MG63 (cell line): ENCODE data around the gene MAP2K1. TPM values are rescaled to one million over a fixed set of nuclear protein-coding genes. Genes with fewer than 3 reads are reported as not detected.
A peak's percentile ranks its signal among the peaks of the same experiment; 100 is the strongest.

ENCODE experiments used
- DNase-seq: peaks from one replicate; pipeline ENCODE4 v3.0.0-alpha.2; 2020
- H3K27me3 ChIP-seq: fragments of 250-450 bp; sonication (Bioruptor Pico); 2 replicates; pipeline ENCODE4 v1.5.1; 2020; ENCODE audit warnings: mild to moderate bottlenecking, moderate library complexity
- H3K36me3 ChIP-seq: fragments of 250-450 bp; sonication (Bioruptor Pico); 2 replicates; pipeline ENCODE4 v1.5.1; 2020; ENCODE audit warnings: mild to moderate bottlenecking, moderate library complexity
- H3K4me3 ChIP-seq: fragments of 250-450 bp; sonication (Bioruptor Pico); 2 replicates; pipeline ENCODE4 v1.5.1; 2020; ENCODE audit warnings: mild to moderate bottlenecking, moderate library complexity
- H3K9me3 ChIP-seq: fragments of 250-450 bp; sonication (Bioruptor Pico); 2 replicates; pipeline ENCODE4 v1.5.1; 2020; ENCODE audit warnings: mild to moderate bottlenecking, moderate library complexity
- total RNA-seq: library from RNA; depleted of rRNA; stranded (reverse); fragments of >200 nt; shearing (Covaris generic); gene quantifications from 2 replicates; pipeline ENCODE4 v1.2.3, GENCODE V29; 2014; ENCODE audit warnings: low replicate concordance

Gene MAP2K1
- total RNA-seq, 1 experiment from 2014 or later, result 14.4 TPM

DNA sequence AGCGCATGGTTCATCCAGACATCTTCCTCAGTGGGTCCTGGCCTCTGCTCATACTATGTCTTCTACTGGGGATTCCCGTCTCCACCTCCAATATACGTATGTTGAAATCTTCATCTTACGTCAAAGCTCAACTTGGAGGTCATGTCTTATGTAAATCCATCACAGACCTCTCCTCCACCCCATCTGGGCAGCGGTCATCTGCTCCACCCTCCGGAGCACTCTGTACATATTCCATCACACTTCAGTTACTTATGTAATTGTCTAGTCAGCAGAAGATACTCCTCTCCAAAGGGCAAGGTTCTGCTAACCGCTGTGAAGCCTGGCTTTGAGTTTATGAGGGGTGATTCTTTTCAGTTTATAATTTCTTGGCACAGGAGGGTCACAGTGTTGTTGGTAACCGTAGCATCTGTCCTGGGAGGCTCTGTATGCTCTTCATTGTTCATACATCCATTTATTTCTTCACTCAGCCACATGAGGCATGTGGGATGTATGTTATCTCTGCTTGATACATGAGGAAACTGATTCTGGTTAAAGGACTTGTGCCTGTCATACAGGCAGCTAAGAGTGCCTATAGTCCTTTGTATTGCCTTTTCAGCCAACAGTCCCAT is 22.1 kb downstream of the MAP2K1 start:
- Histone ChIP-seq H3K9me3 (no peaks in the 10 kb centered on the region; the same call in 1 of the 2 replicates), H3K4me3 (no peak overlapping the region), H3K36me3 (peaks cover 3% of the 10 kb centered on the region; the same call in 1 of the 2 replicates), H3K27me3 (no peaks in the 10 kb centered on the region)
- no peak for DNase-seq

DNA sequence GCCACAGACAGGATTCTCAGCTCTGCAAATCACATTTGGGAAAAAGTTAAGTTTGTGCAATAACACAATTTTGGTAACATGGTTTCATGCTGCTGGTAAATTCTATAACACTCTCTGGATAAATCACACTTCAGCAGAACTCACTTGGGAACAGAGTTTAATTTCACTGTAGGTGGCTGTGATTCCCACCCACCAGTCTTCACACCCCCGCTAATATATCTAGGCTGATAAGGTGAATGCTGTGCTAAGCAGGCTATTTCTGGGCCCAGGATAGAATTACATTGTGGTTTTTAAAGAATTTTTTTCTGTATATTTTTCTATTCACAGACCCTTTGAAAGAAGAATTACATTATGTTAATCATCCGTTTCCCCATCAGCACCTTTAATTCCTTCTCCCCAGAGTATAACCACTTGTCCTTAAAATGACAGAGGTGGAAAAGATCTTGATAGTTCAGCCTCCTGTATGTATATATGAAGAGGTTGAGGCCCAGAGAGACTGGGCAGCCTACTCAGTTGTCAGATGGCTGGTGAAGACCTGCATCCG is 22.9 kb downstream of the MAP2K1 start:
- DNase-seq, result no peak
- H3K4me3 ChIP-seq, result no peak overlapping the region
- H3K9me3 ChIP-seq, result no peaks in the 10 kb centered on the region; the same call in 1 of the 2 replicates
- peaks cover 9% of the 10 kb centered on the region for H3K36me3 ChIP-seq
- H3K27me3 ChIP-seq, result no peaks in the 10 kb centered on the region

DNA sequence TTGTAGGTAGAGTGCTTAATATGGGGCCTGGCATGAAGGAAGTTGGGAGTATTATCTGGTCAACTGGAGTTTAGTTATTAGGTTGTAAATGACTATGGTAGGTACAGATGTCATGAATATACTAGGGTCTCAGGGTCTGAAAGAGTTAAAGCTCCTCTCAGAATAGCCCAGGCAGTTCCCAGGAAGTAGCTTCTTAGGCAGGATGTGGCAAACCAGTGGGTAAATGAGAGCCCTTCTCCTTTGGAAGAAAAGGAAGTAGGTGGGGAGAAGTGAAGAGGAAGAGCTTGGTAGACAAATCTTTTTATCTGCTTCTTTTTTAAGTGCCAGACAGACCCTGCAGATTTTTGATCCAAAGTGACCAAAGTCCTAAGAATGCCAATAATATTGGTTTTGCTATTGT is 24.5 kb downstream of the MAP2K1 start:
- no peaks in the 10 kb centered on the region; the same call in 1 of the 2 replicates for H3K9me3 ChIP-seq
- no peak for DNase-seq
- peaks cover 9% of the 10 kb centered on the region for H3K36me3 ChIP-seq
- H3K4me3 ChIP-seq, result no peak overlapping the region
- no peaks in the 10 kb centered on the region for H3K27me3 ChIP-seq

DNA sequence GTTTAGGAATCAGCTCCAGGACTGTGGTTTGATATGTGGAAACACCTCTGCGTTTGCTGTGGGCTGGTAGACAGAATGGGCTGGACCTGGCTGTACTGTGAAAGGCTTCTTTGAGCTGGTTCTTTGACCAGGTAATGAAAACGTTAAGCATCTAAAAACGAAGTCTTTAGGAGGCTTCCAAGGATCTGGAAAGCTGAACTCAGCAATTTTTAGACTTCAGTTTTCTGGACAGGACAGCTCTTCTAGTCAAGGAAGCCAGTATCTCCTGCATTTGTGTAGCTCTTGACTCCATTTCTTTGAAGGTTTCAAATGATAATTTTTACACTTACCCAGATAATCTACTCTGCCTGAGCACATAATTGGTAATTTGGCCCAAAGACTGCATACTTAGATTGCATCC is 25.5 kb downstream of the MAP2K1 start:
- Histone ChIP-seq H3K4me3 (no peak overlapping the region), H3K36me3 (peaks cover 9% of the 10 kb centered on the region), H3K9me3 (no peaks in the 10 kb centered on the region; the same call in 1 of the 2 replicates), H3K27me3 (no peaks in the 10 kb centered on the region)
- DNase-seq, result no peak

DNA sequence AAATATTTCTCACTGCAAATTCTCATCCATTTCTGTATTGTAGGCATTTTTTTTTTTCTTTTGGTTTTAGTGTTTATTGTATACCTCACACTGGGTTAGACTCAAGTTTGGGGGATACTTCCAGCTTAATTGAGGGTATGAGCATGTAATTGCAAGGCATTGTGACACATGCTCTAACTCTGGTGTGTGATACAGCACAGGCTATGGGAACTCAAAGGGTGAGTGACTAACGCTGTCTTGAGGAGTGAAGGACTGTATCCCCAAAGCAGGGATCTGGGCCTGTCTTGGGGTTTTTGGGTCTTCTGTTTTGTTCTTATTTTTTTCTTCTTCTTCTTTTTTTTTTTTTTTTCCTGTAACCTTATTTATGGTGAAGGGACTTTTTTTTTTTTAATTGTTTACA is 26.9 kb downstream of the MAP2K1 start:
- Histone ChIP-seq H3K27me3 (no peaks in the 10 kb centered on the region), H3K4me3 (no peak overlapping the region), H3K36me3 (peaks cover 9% of the 10 kb centered on the region), H3K9me3 (no peaks in the 10 kb centered on the region; the same call in 1 of the 2 replicates)
- DNase-seq, result no peak

DNA sequence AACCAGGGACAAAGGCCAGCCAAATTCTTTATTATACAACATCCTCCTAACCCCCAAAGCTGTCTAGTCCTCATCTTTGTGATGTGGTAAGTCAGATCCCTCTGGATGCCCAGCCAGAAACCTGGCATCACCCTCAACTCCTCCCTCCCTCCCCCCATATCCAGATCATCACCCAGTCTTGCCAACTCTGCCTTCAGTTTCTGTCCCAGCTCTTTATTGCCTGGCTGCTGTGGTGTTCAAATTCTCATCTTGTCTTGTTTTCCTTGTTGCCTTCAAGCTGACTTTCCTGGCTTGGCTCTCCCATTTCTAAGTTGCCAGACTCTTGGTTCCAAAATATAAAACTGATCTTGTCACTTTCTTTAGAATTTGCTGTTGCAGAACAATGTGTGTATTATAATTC is 28.6 kb downstream of the MAP2K1 start:
- Histone ChIP-seq H3K9me3 (no peaks in the 10 kb centered on the region; the same call in 1 of the 2 replicates), H3K36me3 (peaks cover 9% of the 10 kb centered on the region), H3K27me3 (no peaks in the 10 kb centered on the region), H3K4me3 (no peak overlapping the region)
- no peak for DNase-seq

DNA sequence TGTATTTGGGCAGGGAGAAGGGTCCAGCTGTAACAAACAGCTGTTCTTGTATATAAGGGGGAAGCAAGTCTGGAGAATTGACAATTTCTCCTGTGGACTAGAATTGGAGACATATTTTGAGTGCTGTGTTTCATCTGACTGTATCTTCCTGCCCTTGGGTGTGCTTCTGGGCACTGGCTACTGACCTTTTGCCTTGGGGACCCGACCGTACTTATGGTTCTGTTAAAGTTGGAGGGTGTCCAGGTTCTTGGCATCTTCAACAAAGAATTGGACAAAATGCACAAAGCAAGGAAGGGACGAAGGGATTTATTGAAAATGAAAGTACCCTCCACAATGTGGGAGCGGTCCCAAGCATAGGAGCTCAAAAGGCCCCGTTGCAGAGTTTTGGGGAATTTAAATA is 31.0 kb downstream of the MAP2K1 start:
- no peaks in the 10 kb centered on the region for H3K9me3 ChIP-seq
- H3K27me3 ChIP-seq, result no peaks in the 10 kb centered on the region
- H3K4me3 ChIP-seq, result 0 out of 2 replicates have a peak overlapping the region, but pooled peaks have one; percentile 2
- peaks cover 5% of the 10 kb centered on the region; the same call in 1 of the 2 replicates for H3K36me3 ChIP-seq
- DNase-seq, result no peak

DNA sequence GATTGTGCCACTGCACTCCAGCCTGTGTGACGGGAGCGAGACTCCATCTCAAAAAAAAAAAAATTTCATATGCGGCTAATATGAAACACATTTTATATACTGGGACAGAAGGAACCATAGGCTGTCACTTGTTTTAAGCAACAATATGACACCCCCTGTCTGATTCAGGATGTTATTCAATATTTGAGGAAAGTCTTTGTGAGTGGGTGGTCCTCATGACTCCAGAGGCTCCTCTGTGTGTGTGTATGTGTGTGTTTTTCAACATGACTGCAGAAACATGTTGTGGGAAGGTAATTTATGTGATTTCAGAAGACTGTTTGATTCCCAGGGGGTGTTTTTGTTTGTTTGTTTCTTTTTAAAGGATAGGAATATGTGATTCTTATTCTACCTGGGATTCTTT is 32.8 kb downstream of the MAP2K1 start:
- Histone ChIP-seq H3K9me3 (no peaks in the 10 kb centered on the region), H3K4me3 (no peak overlapping the region), H3K27me3 (no peaks in the 10 kb centered on the region), H3K36me3 (no peaks in the 10 kb centered on the region; the same call in 1 of the 2 replicates)
- DNase-seq, result no peak

DNA sequence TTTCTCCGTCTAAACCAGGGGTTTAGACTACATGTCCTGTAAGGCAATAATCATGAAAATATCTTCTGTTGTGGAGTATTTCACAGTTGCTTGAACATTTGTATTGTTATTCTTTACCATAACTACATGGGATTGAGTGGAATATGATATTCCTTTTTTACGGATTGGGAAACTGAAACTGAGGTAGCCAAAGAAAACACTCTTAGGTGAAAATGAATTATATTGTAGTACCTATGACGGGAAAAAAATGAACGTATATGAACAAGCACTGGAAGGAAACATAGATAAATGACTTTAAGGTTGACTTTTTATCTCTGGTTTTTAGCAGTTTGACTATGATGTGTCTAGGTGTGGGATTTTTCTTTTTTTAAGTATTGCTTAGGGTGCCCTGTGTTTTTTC is 35.6 kb downstream of the MAP2K1 start:
- no peaks in the 10 kb centered on the region for H3K9me3 ChIP-seq
- H3K36me3 ChIP-seq, result no peaks in the 10 kb centered on the region; the same call in none of the 2 replicates
- H3K27me3 ChIP-seq, result no peaks in the 10 kb centered on the region
- H3K4me3 ChIP-seq, result no peak overlapping the region
- no peak for DNase-seq

DNA sequence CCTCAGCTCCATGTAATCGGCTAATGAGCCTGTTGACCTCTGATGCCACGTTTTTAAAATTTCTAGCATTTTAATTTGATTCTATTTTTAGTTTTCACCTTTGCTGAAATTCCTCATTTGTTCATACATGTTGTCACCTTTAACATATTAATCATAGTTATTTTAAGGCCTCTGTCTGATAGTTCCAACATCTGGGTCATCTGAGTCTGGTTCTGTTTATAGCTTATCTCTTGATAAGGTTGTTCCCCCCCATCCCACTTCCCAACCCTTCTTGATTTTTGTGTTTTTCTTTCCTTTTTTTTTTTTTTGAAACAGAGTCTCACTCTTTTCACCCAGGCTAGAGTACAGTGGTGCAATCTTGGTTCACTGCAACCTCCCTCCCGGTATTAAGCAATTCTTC is 36.4 kb downstream of the MAP2K1 start:
- DNase-seq, result no peak
- no peak overlapping the region for H3K4me3 ChIP-seq
- no peaks in the 10 kb centered on the region for H3K9me3 ChIP-seq
- no peaks in the 10 kb centered on the region; the same call in none of the 2 replicates for H3K36me3 ChIP-seq
- H3K27me3 ChIP-seq, result no peaks in the 10 kb centered on the region

DNA sequence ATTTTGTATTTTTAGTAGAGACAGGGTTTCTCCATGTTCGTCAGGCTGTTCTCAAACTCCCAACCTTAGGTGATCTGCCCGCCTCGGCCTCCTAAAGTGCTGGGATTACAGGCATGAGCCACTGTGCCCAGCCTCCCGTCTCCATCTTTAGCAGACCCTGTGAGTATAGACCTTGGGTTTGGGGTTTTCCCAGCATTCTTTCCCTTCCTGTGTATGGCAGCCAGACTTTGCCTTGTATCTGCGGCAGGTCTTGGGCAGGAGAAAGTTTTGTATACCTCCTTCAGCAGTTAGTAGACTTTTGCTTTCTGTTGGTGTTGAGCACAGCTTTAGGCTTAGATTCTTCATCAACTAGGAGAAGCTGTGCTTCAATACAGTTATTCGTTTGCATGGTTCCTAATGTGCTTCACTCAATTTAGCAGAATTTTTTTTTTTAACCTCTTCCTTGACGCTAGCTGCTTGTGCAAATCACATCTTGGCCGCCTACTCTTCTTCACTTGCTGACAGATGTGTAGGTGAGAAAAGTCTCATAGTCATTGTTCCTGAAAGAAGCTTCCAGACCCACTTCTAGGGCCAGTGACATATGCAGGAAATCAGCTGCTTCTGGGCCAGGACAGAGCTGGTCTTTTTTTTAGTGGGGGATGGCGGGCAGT is 38.4 kb downstream of the MAP2K1 start:
- H3K36me3 ChIP-seq, result no peaks in the 10 kb centered on the region; the same call in none of the 2 replicates
- no peak for DNase-seq
- H3K4me3 ChIP-seq, result no peak overlapping the region
- H3K9me3 ChIP-seq, result no peaks in the 10 kb centered on the region
- H3K27me3 ChIP-seq, result no peaks in the 10 kb centered on the region

DNA sequence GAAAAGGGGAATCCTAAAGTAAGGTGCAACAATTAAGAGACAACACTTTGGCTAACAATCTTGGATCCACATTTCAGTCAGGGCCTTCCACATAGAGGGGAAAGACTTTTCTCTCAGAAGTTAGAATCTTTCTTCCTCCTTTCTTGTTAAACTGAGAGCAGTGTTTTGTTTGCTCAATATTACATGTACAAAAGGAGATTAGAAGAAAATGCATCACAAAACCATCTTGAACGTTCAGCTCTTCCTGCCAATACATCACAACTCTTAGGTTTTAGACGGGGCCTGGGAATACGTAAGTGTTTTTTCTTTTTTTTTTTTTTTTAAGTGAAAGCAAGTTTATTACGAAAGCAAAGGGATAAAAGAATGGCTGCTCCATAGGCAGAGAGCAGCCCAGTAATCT is 39.1 kb downstream of the MAP2K1 start:
- Histone ChIP-seq H3K9me3 (no peaks in the 10 kb centered on the region), H3K27me3 (no peaks in the 10 kb centered on the region), H3K4me3 (no peak overlapping the region), H3K36me3 (no peaks in the 10 kb centered on the region; the same call in none of the 2 replicates)
- DNase-seq, result no peak

DNA sequence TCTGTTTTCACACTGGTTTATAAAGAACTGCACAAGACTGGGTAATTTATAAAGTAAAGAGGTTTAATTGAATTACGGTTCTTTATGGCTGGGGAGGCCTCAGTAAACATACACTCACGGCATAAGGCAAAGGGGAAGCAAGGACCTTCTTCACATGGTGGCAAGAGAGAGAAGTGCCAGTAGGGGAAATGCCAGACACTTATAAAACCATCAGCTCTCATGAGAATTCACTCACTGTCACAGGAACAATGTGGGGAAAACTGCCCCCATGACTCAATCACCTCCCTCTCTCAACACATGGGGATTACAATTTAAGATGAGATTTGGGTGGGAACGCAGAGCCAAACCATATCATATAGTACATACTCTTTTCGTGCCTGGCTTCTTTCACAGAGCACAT is 42.4 kb downstream of the MAP2K1 start:
- Histone ChIP-seq H3K9me3 (no peaks in the 10 kb centered on the region), H3K4me3 (no peak overlapping the region), H3K27me3 (no peaks in the 10 kb centered on the region), H3K36me3 (peaks cover 3% of the 10 kb centered on the region; the same call in 1 of the 2 replicates)
- DNase-seq, result no peak

DNA sequence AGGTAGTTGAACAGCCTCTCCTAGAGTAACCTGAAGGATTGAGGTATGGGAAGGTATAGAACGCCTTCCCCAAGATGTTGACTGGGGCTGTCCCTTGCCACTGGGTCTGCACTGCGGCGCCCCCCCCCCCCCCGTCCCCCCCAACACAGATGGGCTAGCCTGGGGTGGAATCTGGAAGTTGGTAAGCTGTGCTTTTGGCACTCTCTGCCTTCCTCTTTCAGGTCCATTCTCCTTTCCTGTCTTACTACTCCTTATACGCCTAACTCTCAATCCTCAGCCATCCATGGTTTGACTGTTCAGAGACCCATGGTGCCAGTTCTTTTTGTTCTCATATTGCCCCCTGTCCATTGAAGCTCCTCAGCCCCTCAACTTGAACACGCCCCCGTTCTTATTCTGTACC is 42.8 kb downstream of the MAP2K1 start:
- Histone ChIP-seq H3K27me3 (no peaks in the 10 kb centered on the region), H3K36me3 (peaks cover 7% of the 10 kb centered on the region), H3K9me3 (no peaks in the 10 kb centered on the region), H3K4me3 (no peak overlapping the region)
- no peak for DNase-seq

DNA sequence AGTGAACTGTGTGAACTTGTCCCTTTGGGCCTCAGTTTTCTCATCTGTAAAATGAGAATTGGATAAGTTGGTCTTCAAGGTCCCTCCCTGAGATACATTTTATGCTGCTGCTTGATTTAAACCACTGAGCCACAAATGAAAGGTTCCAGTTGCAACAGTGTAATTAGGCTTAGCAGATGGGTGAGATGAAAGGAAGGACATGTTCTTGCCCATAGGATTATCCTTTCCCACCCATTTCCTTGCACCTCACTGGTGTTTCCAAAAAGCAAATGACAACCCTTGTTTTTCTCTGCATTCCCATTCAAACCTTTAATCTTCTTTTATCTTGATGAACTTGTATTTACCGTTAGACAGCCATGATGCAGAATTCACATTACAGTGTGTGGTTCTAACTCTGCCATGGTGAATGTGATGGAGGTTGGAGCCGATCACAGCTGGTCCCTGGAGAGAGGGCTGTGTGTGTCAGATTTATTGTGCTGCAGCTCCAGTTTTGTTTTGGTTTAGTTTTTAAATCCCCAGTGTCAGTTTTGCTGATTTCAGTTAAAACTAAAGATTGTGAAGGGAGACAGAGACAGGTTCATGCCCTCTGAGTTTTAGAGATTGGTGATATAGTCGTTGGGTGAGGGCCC is 44.0 kb downstream of the MAP2K1 start:
- Histone ChIP-seq H3K36me3 (peaks cover 16% of the 10 kb centered on the region), H3K27me3 (no peaks in the 10 kb centered on the region), H3K4me3 (no peak overlapping the region), H3K9me3 (no peaks in the 10 kb centered on the region)
- DNase-seq, result no peak

DNA sequence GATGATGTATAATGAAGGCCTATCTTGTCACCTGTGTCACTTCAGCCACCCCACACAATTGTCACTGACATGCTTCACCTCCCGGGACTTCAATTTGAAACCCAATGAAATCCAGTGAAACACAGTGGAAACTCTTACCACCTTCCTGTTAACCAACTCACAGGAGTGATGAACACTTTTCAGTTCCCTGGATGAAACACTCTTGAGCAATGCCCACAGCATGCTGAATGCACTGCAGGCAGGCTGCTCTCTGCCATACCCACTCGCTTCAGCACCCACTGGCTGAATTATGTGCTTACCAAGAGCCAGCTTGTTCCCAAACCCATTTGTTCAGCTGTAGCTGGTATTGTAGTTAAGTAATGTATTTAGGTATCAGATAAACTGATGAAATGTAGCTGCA is 47.0 kb downstream of the MAP2K1 start:
- no peak overlapping the region for H3K4me3 ChIP-seq
- H3K9me3 ChIP-seq, result no peaks in the 10 kb centered on the region
- no peak for DNase-seq
- H3K36me3 ChIP-seq, result peaks cover 43% of the 10 kb centered on the region
- no peaks in the 10 kb centered on the region for H3K27me3 ChIP-seq

DNA sequence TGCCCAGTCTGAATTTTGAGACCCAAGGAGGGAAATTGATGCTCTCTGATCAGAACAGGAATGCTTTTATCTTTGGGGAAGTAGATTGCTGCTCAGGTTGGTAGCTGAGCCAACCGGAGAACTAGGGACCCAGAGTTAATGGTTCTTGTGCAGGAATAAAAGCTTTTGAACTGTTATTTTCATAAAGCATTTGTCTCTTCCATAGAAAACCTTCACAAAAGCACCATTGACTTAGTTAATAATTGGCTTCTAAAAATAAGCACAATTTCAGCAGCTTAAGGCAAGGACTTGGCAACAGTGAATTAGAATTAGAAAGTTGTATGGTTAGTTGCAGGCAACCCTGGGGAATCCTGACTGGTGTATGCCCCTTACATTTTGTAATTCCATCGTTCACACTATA is 53.8 kb downstream of the MAP2K1 start:
- Histone ChIP-seq H3K9me3 (no peaks in the 10 kb centered on the region), H3K4me3 (no peak overlapping the region)

More for the DNA sequence above, 53.8 kb downstream of the MAP2K1 start:
- Histone ChIP-seq H3K27me3 (no peaks in the 10 kb centered on the region), H3K36me3 (peaks cover 88% of the 10 kb centered on the region)
- no peak for DNase-seq
